ENCODE data around the gene GALNT7. TPM values are rescaled to one million over a fixed set of nuclear protein-coding genes. Genes with fewer than 3 reads are reported as not detected.

The GALNT7 gene
- total RNA-seq, 1 experiment from 2014 or later: 13.8 TPM

- H3K27me3 ChIP-seq (ENCODE audit: low read length): no peaks in the 10 kb centered on the region
- H3K9me3 ChIP-seq (ENCODE audit: low read length): no peaks in the 10 kb centered on the region
- DNase-seq (no peak), ATAC-seq (no peak)
- intact Hi-C loops (cut with micrococcal nuclease): no loop called here
- H3K36me3 ChIP-seq (ENCODE audit: low read depth, low read length): no peaks in the 10 kb centered on the region
- ChIA-PET POLR2A (ENCODE audit: unreplicated experiment) (no interaction called here), CTCF (no interaction called here)
- H3K79me2 ChIP-seq (ENCODE audit: low read length): no peaks in the 10 kb centered on the region
- H3K9me2 ChIP-seq (replicated peaks; ENCODE audit: low read length): no peaks in the 10 kb centered on the region
- no peaks in the 10 kb centered on the region for H4K20me1 ChIP-seq (ENCODE audit: low read length)
- no TSS peak for BruUV-seq (replicated peaks)
- H3K4me3 ChIP-seq (ENCODE audit: low read length): no peak overlapping the region
- TF ChIP-seq EZH2phosphoT487 (IDR thresholded peaks at IDR 0.05; ENCODE audit: borderline replicate concordance, low read length) (no peak), EZH2 (IDR thresholded peaks at IDR 0.05; ENCODE audit: low read length, unreplicated experiment) (no peak)
- no peak overlapping the region for H2AFZ ChIP-seq (ENCODE audit: low read length)
- H3F3A ChIP-seq (ENCODE audit: low read length, unreplicated experiment): no peaks in the 10 kb centered on the region
- no peaks in the 10 kb centered on the region for H3K4me1 ChIP-seq (ENCODE audit: insufficient read depth, low read length)
- H3K27ac ChIP-seq (ENCODE audit: low read length): no peak overlapping the region
- H3K4me2 ChIP-seq (ENCODE audit: low read length): no peak overlapping the region
- no peak overlapping the region for H3K9ac ChIP-seq (ENCODE audit: low read length)
Observed at GRCh38 chr4:173270312-173271027, 101.9 kb downstream of the GALNT7 start.

GRCh38 chr4:173272314-173272713, 103.7 kb downstream of the GALNT7 start:
- no peak for DNase-seq
- intact Hi-C loops (cut with micrococcal nuclease): no loop called here
- no peaks in the 10 kb centered on the region for H3K4me1 ChIP-seq (ENCODE audit: insufficient read depth, low read length)
- no peak for ATAC-seq
- no peaks in the 10 kb centered on the region for H3K9me3 ChIP-seq (ENCODE audit: low read length)
- no TSS peak for BruUV-seq (replicated peaks)
- H3K9me2 ChIP-seq (replicated peaks; ENCODE audit: low read length): no peaks in the 10 kb centered on the region
- no peak overlapping the region for H2AFZ ChIP-seq (ENCODE audit: low read length)
- H3K9ac ChIP-seq (ENCODE audit: low read length): no peak overlapping the region
- no peak overlapping the region for H3K27ac ChIP-seq (ENCODE audit: low read length)
- TF ChIP-seq EZH2phosphoT487 (IDR thresholded peaks at IDR 0.05; ENCODE audit: borderline replicate concordance, low read length): no peak
- TF ChIP-seq EZH2 (IDR thresholded peaks at IDR 0.05; ENCODE audit: low read length, unreplicated experiment): no peak
- no peak for TF ChIP-seq CTCF (conservative IDR thresholded peaks at IDR 0.05; ENCODE audit: low read depth, low read length)
- no peaks in the 10 kb centered on the region for H3K36me3 ChIP-seq (ENCODE audit: low read depth, low read length)
- CTCF ChIA-PET: no interaction called here
- no peak overlapping the region for H3K4me2 ChIP-seq (ENCODE audit: low read length)
- no peaks in the 10 kb centered on the region for H4K20me1 ChIP-seq (ENCODE audit: low read length)
- POLR2A ChIA-PET (ENCODE audit: unreplicated experiment): no interaction called here
- H3F3A ChIP-seq (ENCODE audit: low read length, unreplicated experiment): no peaks in the 10 kb centered on the region
- no peak overlapping the region for H3K4me3 ChIP-seq (ENCODE audit: low read length)
- no peaks in the 10 kb centered on the region for H3K79me2 ChIP-seq (ENCODE audit: low read length)
- H3K27me3 ChIP-seq (ENCODE audit: low read length): no peaks in the 10 kb centered on the region

- no peak for DNase-seq
- H3K36me3 ChIP-seq (ENCODE audit: low read depth, low read length): no peaks in the 10 kb centered on the region
- no peaks in the 10 kb centered on the region for H3K4me1 ChIP-seq (ENCODE audit: insufficient read depth, low read length)
- H3K9me2 ChIP-seq (replicated peaks; ENCODE audit: low read length): no peaks in the 10 kb centered on the region
- no peak overlapping the region for H3K4me3 ChIP-seq (ENCODE audit: low read length)
- H3K27ac ChIP-seq (ENCODE audit: low read length): no peak overlapping the region
- H3K79me2 ChIP-seq (ENCODE audit: low read length): no peaks in the 10 kb centered on the region
- no TSS peak for BruUV-seq (replicated peaks)
- H3K9me3 ChIP-seq (ENCODE audit: low read length): no peaks in the 10 kb centered on the region
- ATAC-seq: no peak
- ChIA-PET POLR2A (ENCODE audit: unreplicated experiment) (no interaction called here), CTCF (no interaction called here)
- intact Hi-C loops (cut with micrococcal nuclease): no loop called here
- no peak overlapping the region for H2AFZ ChIP-seq (ENCODE audit: low read length)
- no peaks in the 10 kb centered on the region for H3F3A ChIP-seq (ENCODE audit: low read length, unreplicated experiment)
- no peaks in the 10 kb centered on the region for H4K20me1 ChIP-seq (ENCODE audit: low read length)
- no peaks in the 10 kb centered on the region for H3K27me3 ChIP-seq (ENCODE audit: low read length)
- TF ChIP-seq CTCF (conservative IDR thresholded peaks at IDR 0.05; ENCODE audit: low read depth, low read length) (no peak), EZH2phosphoT487 (IDR thresholded peaks at IDR 0.05; ENCODE audit: borderline replicate concordance, low read length) (no peak), EZH2 (IDR thresholded peaks at IDR 0.05; ENCODE audit: low read length, unreplicated experiment) (no peak)
- H3K9ac ChIP-seq (ENCODE audit: low read length): no peak overlapping the region
- no peak overlapping the region for H3K4me2 ChIP-seq (ENCODE audit: low read length)
Observed at GRCh38 chr4:173272996-173273395, 104.4 kb downstream of the GALNT7 start.

All from PC-3 (cell line).